Spleen (tissue), 11 donors: ENCODE results near the gene SNX30. TPM values are rescaled to one million over a fixed set of nuclear protein-coding genes. Genes with fewer than 3 reads are reported as not detected.

Source experiments
- DNase-seq: peaks from one replicate; pipeline ENCODE4 v3.0.0-alpha.2; 2020
- H3K27ac ChIP-seq, 8 donors: fragments of 200-600 bp; sonication (generic) in 7 of 8; 1 replicate in 4 of 8; 2 replicates in 4 of 8; pipeline versions ENCODE4 v1.5.0 to v1.8.0; 2016 to 2021; ENCODE audit warnings: inconsistent platforms in 4 of 8, mild to moderate bottlenecking in 4 of 8, moderate library complexity in 1 of 8
- H3K27me3 ChIP-seq, 7 donors: fragments of 200-600 bp; sonication (generic) in 6 of 7; replicated peaks in 1 of 7; 1 replicate in 4 of 7; 2 replicates in 3 of 7; pipeline versions ENCODE4 v1.5.0 to v1.8.0; 2016 to 2021; ENCODE audit warnings: inconsistent platforms in 3 of 7, mild to moderate bottlenecking in 1 of 7
- H3K36me3 ChIP-seq, 6 donors: fragments of 200-600 bp; sonication (generic) in 5 of 6; 1 replicate in 4 of 6; 2 replicates in 2 of 6; pipeline versions ENCODE4 v1.5.0 to v1.8.0; 2016 to 2021; ENCODE audit warnings: inconsistent platforms in 2 of 6
- H3K4me1 ChIP-seq, 6 donors: fragments of 200-600 bp; sonication (generic) in 5 of 6; 1 replicate in 3 of 6; 2 replicates in 3 of 6; pipeline versions ENCODE4 v1.5.0 to v1.8.0; 2016 to 2021; ENCODE audit warnings: inconsistent platforms in 3 of 6
- H3K4me3 ChIP-seq, 8 donors: fragments of 200-600 bp; sonication (generic) in 7 of 8; 1 replicate in 4 of 8; 2 replicates in 4 of 8; pipeline versions ENCODE4 v1.5.0 to v1.8.0; 2016 to 2021; ENCODE audit warnings: inconsistent platforms in 4 of 8, mild to moderate bottlenecking in 4 of 8, moderate library complexity in 2 of 8
- H3K9me3 ChIP-seq, 8 donors: fragments of 200-600 bp; sonication (generic) in 7 of 8; 1 replicate in 4 of 8; 2 replicates in 4 of 8; pipeline versions ENCODE4 v1.5.0 to v1.8.0; 2016 to 2021; ENCODE audit warnings: inconsistent platforms in 4 of 8
- POLR2A ChIP-seq, 3 donors: fragments of 450-650 bp; IDR thresholded peaks; one replicate each; pipeline ENCODE4 v1.5.1; 2017; ENCODE audit warnings: antibody characterized with exemption in 3 of 3, mild to moderate bottlenecking in 1 of 3
- POLR2AphosphoS5 ChIP-seq, 3 donors: sonication (generic); formaldehyde crosslinking; IDR thresholded peaks; one replicate each; pipeline ENCODE4 v1.5.1; 2017; ENCODE audit warnings: antibody characterized with exemption in 3 of 3
- WGBS, 5 donors: extraction: QIAGEN DNeasy Blood & Tissue Kit in 3 of 5; methylation state at CpG; one replicate each; pipeline versions ENCODE4 v1.1.5 to v1.1.7; 2013 to 2018; 5-methylcytosine and 5-hydroxymethylcytosine counted together
- intact Hi-C: fragments of 100-400 bp; cut with DNase I; formaldehyde crosslinking; loops from one replicate; pipeline ENCODE4 v1.15.0; 2023; ENCODE audit warnings: low total_unique reads
- polyA plus RNA-seq, 3 donors: library from polyadenylated mRNA; stranded (reverse); fragments of 200-250 nt; gene quantifications; one replicate each; pipeline ENCODE4 v1.2.1, GENCODE V29; 2013
- total RNA-seq, 7 donors: library from RNA; depleted of rRNA in 3 of 7; stranded (reverse); fragments of >200 nt in 3 of 7; fragmentation: NEBNext Ultra II Directional in 4 of 7; extraction: Animal tissue kit (Norgen Biotek cat#: 25700) in 4 of 7; gene quantifications; one replicate each; pipeline versions ENCODE4 v1.1.0 to v1.2.1, GENCODE V29; 2016 to 2021
- TF ChIP-seq, protein P1 (sequence below), 11 experiments: fragments of 200-600 bp in 7 of 11; fragments of 450-650 bp in 4 of 11; sonication (generic) in 4 of 11; IDR thresholded peaks in 8 of 11; conservative IDR thresholded peaks in 3 of 11; 1 replicate in 7 of 11; 2 replicates in 4 of 11; pipeline versions ENCODE4 v1.4.0 to v1.8.0; 2016 to 2021; ENCODE audit warnings: antibody characterized with exemption in 11 of 11, inconsistent platforms in 4 of 11, mild to moderate bottlenecking in 1 of 11
- donor health status: healthy with polysubstance abuse.
- donor health status: DM: no; HTN: no; CAD: no; lungs with moderate emphysema.
- donor health status: DM: no; HTN: no; CAD: no.
- donor health status: Bipolar disorder and iron deficiency.
- donor health status: healthy.
- donor health status: DM: no; HTN: no; CAD: no.
- donor health status: DM: yes; HTN: yes; CAD: no.

The SNX30 gene
- total and polyA plus RNA-seq, 10 donors, result 1.2 to 23.3 (median 14.6) TPM

DNA sequence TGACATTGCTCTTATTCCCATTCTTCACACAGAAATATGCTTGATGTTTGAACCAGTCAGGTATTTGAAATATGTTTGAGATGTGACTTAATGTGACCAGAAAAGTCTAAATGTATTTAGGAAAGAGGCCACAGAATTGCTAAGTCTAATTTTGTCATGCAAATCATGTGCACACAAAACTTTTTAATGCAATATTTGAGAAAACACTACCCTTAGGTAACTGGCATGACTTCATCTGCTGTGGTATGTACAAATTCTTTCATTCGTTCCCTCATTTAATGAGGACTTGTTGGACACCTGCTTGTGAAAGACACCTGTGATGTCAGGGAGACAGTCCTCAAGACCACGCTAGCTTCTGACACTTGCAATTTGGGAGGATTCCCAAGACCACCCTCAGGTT, 161.2 kb downstream of the SNX30 start:
- no peak overlapping the region for H3K4me3 ChIP-seq
- H3K36me3 ChIP-seq, result no peaks in the 10 kb centered on the region
- no peaks in the 10 kb centered on the region for H3K4me1 ChIP-seq
- TF ChIP-seq, protein P1, sequence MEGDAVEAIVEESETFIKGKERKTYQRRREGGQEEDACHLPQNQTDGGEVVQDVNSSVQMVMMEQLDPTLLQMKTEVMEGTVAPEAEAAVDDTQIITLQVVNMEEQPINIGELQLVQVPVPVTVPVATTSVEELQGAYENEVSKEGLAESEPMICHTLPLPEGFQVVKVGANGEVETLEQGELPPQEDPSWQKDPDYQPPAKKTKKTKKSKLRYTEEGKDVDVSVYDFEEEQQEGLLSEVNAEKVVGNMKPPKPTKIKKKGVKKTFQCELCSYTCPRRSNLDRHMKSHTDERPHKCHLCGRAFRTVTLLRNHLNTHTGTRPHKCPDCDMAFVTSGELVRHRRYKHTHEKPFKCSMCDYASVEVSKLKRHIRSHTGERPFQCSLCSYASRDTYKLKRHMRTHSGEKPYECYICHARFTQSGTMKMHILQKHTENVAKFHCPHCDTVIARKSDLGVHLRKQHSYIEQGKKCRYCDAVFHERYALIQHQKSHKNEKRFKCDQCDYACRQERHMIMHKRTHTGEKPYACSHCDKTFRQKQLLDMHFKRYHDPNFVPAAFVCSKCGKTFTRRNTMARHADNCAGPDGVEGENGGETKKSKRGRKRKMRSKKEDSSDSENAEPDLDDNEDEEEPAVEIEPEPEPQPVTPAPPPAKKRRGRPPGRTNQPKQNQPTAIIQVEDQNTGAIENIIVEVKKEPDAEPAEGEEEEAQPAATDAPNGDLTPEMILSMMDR (IDR thresholded peaks at IDR 0.05 in 8 of 11, conservative IDR thresholded peaks at IDR 0.05 in 3 of 11), result no peak
- TF ChIP-seq POLR2A (IDR thresholded peaks at IDR 0.05), result no peak
- TF ChIP-seq POLR2AphosphoS5 (IDR thresholded peaks at IDR 0.05), result no peak
- H3K27me3 ChIP-seq, result no peaks in the 10 kb centered on the region
- no peaks in the 10 kb centered on the region for H3K9me3 ChIP-seq
- intact Hi-C loops, result no loop called here
- 66 to 86% (median 82%) methylated on average over 2 of the region's 2 CpGs for whole genome bisulfite sequencing, 5 donors
- DNase-seq, result no peak
- no peak overlapping the region for H3K27ac ChIP-seq

DNA sequence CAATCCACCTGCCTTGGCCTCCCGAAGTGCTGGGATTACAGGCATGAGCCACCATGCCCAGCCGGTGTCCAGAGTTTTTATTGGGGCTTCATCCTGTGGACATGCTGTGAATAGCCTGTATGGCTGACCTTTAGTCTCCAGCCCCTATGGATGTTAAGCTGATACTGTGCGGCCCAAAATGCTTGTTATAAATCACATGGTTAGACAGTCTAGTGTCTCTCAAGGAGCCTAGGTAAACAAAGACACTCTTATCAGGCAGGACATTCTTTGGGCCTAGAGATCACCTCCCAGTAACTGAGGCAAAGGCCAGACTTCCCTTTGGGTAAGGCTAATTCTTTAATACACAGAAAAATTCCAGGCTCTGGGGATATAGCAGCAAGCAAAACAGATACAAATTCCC, 162.1 kb downstream of the SNX30 start:
- H3K27me3 ChIP-seq, result no peaks in the 10 kb centered on the region
- no peak for TF ChIP-seq POLR2A (IDR thresholded peaks at IDR 0.05)
- TF ChIP-seq, protein P1 (IDR thresholded peaks at IDR 0.05 in 8 of 11, conservative IDR thresholded peaks at IDR 0.05 in 3 of 11), result no peak
- no peak for TF ChIP-seq POLR2AphosphoS5 (IDR thresholded peaks at IDR 0.05)
- 73 to 98% (median 93%) methylated on average over 3 of the region's 3 CpGs for WGBS, 5 donors
- H3K4me3 ChIP-seq, result no peak overlapping the region
- H3K27ac ChIP-seq, result no peak overlapping the region
- intact Hi-C loops, result no loop called here
- H3K4me1 ChIP-seq, result no peaks in the 10 kb centered on the region
- no peaks in the 10 kb centered on the region for H3K9me3 ChIP-seq
- no peaks in the 10 kb centered on the region for H3K36me3 ChIP-seq
- DNase-seq, result no peak

DNA sequence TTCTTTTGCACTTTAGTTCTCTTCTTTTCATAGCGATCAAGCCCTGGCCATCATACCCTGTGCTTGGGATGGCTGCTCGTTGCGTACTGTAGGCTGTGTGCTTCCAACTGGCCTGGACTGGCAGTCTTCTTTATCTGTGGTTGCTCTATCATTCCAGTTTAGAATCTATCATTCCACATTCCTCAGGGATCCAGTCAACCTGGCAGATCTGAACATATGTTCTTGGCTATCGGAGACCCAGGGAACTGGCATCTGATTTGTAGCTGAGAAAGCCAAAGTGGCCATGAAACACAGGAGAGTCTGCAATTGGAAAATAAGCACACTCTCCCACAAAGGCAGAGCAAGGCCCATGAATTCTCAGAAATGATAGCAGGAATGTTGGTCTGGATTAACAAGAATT, 162.8 kb downstream of the SNX30 start:
- no peaks in the 10 kb centered on the region for H3K4me1 ChIP-seq
- WGBS, 5 donors, result 83 to 95% (median 92%) methylated on average over 4 of the region's 4 CpGs
- intact Hi-C loops, result no loop called here
- H3K9me3 ChIP-seq, result no peaks in the 10 kb centered on the region
- H3K27ac ChIP-seq, result no peak overlapping the region
- no peak overlapping the region for H3K4me3 ChIP-seq
- TF ChIP-seq POLR2AphosphoS5 (IDR thresholded peaks at IDR 0.05) (no peak), POLR2A (IDR thresholded peaks at IDR 0.05) (no peak)
- TF ChIP-seq, protein P1 (IDR thresholded peaks at IDR 0.05 in 8 of 11, conservative IDR thresholded peaks at IDR 0.05 in 3 of 11), result no peak
- no peaks in the 10 kb centered on the region for H3K36me3 ChIP-seq
- DNase-seq, result no peak
- no peaks in the 10 kb centered on the region for H3K27me3 ChIP-seq

DNA sequence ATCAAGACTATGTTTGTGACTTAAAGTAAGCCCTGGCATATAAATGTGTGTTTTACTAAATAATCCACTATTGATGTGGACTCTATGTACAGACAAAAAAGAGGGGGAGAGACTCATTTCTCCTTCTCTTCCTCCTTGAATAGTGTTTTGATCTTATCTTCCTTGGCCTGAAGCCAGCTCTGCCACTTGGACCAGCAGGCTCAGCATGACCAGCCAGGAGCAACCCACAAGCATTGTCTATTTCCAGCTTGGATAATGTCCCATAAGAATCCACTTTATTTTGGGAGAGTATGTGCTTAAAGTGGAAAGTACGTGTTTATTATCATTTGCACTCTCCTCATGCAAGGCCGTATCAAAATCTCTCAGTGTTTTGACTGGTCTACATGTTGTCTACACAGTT, 164.0 kb downstream of the SNX30 start:
- intact Hi-C loops, result no loop called here
- H3K27ac ChIP-seq, result no peak overlapping the region
- H3K36me3 ChIP-seq, result no peaks in the 10 kb centered on the region
- H3K27me3 ChIP-seq, result no peaks in the 10 kb centered on the region
- DNase-seq, result no peak
- H3K9me3 ChIP-seq, result no peaks in the 10 kb centered on the region
- no peak overlapping the region for H3K4me3 ChIP-seq
- H3K4me1 ChIP-seq, result no peaks in the 10 kb centered on the region
- WGBS, 5 donors, result 67 to 84% (median 74%) methylated on average over 2 of the region's 2 CpGs
- TF ChIP-seq, protein P1 (IDR thresholded peaks at IDR 0.05 in 8 of 11, conservative IDR thresholded peaks at IDR 0.05 in 3 of 11), result no peak
- TF ChIP-seq POLR2A (IDR thresholded peaks at IDR 0.05) (no peak), POLR2AphosphoS5 (IDR thresholded peaks at IDR 0.05) (no peak)
